CD4-positive, alpha-beta T cell treated with Interleukin-21 for 1 hour (primary cell): Measurements from ENCODE around the gene NT5DC3.

Experiments
- DNase-seq: peaks from one replicate; pipeline ENCODE4 v3.0.0-alpha.2; 2020

Gene NT5DC3

GRCh38 chr12:103742349-103742932, 98.6 kb downstream of the NT5DC3 start:
- no peak for DNase-seq

DNA sequence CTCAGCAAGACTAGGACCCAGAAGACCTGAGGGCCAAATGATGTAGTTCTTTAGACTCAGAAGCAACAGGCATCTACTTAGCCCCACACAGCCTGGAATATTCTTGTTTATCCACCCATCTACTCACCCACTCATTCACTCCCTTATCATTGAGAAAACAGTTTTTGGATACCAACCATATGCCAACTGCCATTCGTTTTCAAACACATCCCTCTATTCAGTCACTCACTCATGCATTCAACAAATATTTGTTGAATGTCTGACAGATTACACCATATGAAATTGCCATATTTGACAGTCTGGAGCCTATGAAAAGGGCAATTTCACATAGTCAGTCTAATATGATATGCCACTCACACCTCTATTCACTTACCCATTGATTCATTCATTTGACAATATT, 103.2 kb downstream of the NT5DC3 start:
- DNase-seq = no peak

GRCh38 chr12:103736572-103736971, 104.5 kb downstream of the NT5DC3 start:
- no peak for DNase-seq

DNA sequence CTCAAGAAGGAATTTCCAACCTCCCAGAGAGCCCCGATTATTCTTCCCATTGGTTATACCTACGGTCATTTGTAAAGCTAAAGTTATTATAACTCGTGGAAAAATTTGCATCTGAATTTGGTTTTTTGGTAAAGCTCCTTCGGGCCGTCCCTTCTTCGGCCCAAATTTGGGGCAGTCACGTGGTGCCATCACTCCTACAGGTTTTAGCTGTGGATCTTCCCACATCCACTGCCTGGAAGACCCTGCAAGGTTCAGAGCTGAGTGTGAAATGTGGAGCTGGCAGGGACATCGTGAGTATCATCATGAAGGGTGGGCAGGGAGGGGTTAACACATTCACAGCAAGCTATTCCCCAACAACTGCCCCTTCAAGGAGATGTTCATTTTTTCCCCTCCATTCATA, 105.7 kb downstream of the NT5DC3 start:
- DNase-seq = no peak

DNA sequence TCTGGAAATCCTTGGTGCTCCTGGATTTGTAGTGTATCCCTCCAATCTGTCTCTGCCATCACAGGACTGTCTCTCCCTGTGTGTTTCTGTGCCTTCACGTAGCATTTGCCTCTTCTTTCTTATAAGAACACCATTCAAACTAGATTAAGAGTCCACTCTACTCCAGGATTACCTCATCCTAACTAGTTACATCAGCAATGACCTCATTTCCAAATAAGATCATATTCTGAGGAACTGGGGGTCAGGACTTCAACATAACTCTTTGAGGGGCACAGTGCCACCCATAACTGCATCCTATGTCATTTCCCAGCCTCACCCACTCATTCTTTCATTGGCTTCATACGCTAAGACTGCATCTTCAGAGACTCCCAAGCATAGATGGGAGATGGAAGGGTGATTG, 106.2 kb downstream of the NT5DC3 start:
- no peak for DNase-seq

- DNase-seq = no peak
These were observed 109.5 kb downstream of the NT5DC3 start for GRCh38 chr12:103731539-103731938.

GRCh38 chr12:103729499-103729898, 111.5 kb downstream of the NT5DC3 start:
- no peak for DNase-seq

- no peak for DNase-seq
These were observed 112.7 kb downstream of the NT5DC3 start for GRCh38 chr12:103728323-103728722.

GRCh38 chr12:103727638-103728037, 113.4 kb downstream of the NT5DC3 start:
- no peak for DNase-seq

DNA sequence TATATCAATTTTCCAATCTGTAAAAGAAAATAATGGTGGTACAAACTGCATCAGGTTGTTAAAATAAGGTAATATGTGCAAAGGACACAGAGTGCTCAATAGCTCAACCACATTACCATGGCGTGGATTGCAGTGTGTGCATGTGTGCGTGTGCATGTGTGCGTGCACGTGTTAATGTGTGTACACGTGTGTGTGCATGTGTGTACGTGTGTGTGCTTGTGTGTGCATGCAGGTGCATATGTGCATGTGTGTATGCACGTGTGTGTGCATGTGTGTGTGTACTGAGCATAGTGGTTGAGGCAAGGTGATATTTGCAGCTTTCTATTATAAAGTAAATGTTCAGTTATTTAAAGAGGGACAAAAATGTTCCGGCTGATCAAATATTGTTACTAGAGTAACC, 115.6 kb downstream of the NT5DC3 start:
- no peak for DNase-seq
